Stimulated activated CD4-positive, alpha-beta T cell treated with anti-CD3 and anti-CD28 coated beads, Interleukin-1b, Interleukin-23, amount 100 ng/mL, for 24 hours (primary cell): ENCODE measurements around the gene ZFYVE28.
A peak's percentile ranks its signal among the peaks of the same experiment; 100 is the strongest.
"Not testable (repeated sequence)": the region's sequence is repeated elsewhere in the genome, so short reads cannot be mapped to it uniquely, and the experiment has no call there.

Experiments
- DNase-seq, 4 experiments: peaks; one replicate each; pipeline ENCODE4 v3.0.0-alpha.2; 2020; ENCODE audit warnings: low read depth in 4 of 4, low spot score in 1 of 4

Gene ZFYVE28

GRCh38 chr4:2417765-2418649 is at the start of gene ZFYVE28:
TSS of gene ZFYVE28 (minus strand) at chr4:2418645. CDS start at chr4:2418323, 322 bp downstream.
- no peak for DNase-seq

- not testable (repeated sequence) for DNase-seq
These were observed 47.1 kb upstream of the ZFYVE28 start for GRCh38 chr4:2465544-2465943.

GRCh38 chr4:2465032-2465431 is 46.6 kb upstream of the ZFYVE28 start:
- no peak for DNase-seq

- DNase-seq = no peak
These were observed 44.7 kb upstream of the ZFYVE28 start for GRCh38 chr4:2462992-2463762.

GRCh38 chr4:2462218-2462991 is 44.0 kb upstream of the ZFYVE28 start:
- DNase-seq = peak; percentile 30 to 58 (median 34)

- no peak for DNase-seq
These were observed 43.0 kb upstream of the ZFYVE28 start for GRCh38 chr4:2461246-2461960.

- DNase-seq = no peak
These were observed 41.3 kb upstream of the ZFYVE28 start for GRCh38 chr4:2459589-2460349.

- no peak for DNase-seq
These were observed 40.4 kb upstream of the ZFYVE28 start for GRCh38 chr4:2458546-2459491.

- DNase-seq = no peak
These were observed 39.2 kb upstream of the ZFYVE28 start for GRCh38 chr4:2457481-2458295.

- no peak for DNase-seq
These were observed 33.7 kb upstream of the ZFYVE28 start for GRCh38 chr4:2451821-2452785.

- DNase-seq = no peak
These were observed 32.6 kb upstream of the ZFYVE28 start for GRCh38 chr4:2451036-2451520.

GRCh38 chr4:2450394-2451035 is 32.1 kb upstream of the ZFYVE28 start:
- no peak for DNase-seq

- DNase-seq = no peak
These were observed 31.3 kb upstream of the ZFYVE28 start for GRCh38 chr4:2449511-2450392.

- no peak for DNase-seq
These were observed 30.6 kb upstream of the ZFYVE28 start for GRCh38 chr4:2449051-2449450.

- no peak for DNase-seq
These were observed 30.1 kb upstream of the ZFYVE28 start for GRCh38 chr4:2448589-2448988.
